Esophagus mucosa (tissue), 1 donor: ENCODE results near the gene ANKRD22. TPM values are rescaled to one million over a fixed set of nuclear protein-coding genes. Genes with fewer than 3 reads are reported as not detected.

Source experiments
- ATAC-seq: fragments of 200-7000 bp; cut with Tn5 transposase; one replicate; pipeline ENCODE4 v1.9.1; 2020
- total RNA-seq: library from RNA; stranded (reverse); gene quantifications from one replicate; pipeline ENCODE4 v1.2.4, GENCODE V29; 2023
- donor health status: DM: yes; HTN: yes; CAD: no.

The ANKRD22 gene
- total RNA-seq, 1 donor from 2014 or later = 32.9 TPM

DNA sequence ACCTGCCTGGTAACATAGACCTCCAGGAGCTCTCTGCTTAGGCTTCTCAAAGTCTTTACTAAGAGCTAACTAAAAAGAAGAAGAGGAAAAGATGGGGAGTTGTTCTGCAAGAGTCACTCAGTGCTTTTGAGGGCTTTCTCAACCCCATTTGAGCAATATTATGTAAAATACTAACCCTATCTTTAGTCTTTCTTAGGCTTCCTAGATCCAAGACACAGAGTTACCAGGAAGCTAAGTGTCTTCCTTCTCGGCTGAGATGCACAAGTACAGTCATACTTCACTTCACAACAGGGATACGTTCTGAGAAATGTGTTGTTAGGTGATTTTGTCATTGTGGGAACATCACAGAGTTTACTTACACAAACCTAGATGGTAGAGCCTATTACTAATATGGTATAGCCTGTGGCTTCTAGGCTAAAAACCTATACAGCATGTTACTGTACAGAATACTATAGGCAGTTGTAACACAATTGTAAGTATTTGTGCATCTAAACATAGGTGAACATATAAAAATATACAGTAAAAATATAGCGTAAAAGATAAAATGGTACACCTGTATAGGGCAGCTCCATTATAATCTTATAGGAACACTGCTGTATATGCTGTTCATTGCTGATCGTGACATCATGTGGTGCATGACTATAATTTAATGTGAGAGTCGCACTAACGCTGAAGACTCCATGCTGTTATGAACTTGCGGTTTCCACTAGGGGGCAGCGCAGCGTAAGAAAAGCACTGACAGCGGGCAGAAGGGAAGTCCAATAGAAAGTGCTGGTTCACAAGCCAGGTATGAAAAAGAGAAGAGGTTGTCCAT lies 16.3 kb downstream of the ANKRD22 start:
- peak; percentile 86 for ATAC-seq

- ATAC-seq = no peak
These were observed 17.9 kb downstream of the ANKRD22 start for GRCh38 chr10:88833723-88834122.

DNA sequence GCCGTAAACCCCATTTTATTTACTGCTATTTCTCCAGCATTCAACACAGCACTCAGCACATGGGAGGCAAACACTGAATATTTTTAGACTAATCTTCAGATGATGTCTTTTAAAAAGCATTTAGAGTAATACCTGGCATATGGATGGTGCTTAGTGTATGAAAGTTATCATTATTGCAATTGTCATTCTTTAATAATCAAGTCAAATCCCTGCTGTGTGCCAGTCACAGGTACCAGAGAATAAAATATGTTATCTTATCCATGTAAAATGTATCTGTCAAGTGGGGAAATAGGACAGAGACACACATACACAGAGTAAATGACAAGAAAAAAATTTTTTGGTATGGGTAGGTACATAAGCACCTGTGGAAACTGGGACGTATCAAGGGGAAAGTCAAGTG lies 18.5 kb downstream of the ANKRD22 start:
- no peak for ATAC-seq

GRCh38 chr10:88832376-88832775 lies 19.3 kb downstream of the ANKRD22 start:
- no peak for ATAC-seq

DNA sequence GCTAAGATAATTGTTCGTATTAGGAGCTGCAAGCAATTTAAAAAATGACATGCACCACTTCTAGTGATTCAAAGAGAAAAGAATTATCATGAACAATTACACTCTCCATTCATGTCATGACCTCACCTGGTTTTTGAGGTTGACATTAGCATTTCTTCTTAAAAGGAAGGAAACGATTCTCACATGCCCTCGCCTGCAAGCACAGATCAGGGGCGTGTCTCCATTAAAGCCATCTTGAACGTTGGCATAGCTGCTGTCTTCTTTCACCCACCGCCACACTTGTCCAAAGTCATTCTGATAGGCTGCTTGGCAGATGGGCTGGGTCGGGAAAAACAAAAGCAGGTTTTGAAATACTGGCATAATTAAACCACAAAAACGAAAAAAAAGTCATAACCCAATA lies 19.9 kb downstream of the ANKRD22 start:
- ATAC-seq = peak; percentile 62

DNA sequence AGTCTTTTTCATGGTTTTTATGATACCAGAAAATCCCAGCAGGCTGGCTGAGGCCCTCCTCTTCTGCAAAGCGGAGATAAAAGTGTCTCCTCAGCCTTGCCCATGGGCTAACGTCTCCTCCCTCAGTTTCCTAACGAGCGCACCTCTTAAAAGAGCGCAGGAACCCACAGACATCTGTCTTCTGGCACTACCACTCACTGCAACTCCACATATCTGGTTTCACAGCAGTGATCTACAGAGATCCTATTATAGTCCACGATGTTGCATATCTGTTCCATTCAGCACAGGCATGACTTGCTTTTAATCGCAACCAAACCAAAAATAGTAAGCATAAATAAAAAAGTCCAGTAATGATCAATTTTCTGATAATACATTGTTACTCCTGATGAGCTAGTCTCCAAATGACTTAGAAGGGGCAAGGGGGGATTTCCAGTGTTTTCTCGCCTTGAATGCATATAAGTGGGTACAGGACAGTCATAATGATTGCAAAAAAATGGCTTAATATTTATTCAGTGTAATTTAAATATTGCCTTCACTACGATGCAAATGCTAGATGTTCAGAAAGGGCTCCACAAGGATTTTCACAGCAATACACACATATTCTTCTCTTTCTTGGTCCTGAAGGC lies 20.9 kb downstream of the ANKRD22 start:
- no peak for ATAC-seq

DNA sequence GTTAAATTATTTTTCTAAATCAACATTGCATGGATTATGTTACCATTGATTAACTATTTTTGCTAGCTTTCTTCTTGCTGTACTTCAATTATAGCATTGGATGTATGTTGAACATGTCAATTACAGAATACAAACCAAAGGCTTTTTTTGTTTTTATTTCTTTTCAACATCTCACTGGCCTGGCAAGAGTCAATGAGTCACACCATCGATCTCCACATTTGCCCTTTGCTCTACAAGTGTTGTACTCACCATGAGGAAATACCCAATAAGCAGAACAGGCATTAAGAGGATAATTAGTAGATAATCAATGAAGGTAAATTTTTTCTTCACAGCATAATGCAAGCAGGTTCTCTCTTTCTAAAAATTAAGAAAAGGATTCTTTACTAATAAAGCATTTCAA lies 23.3 kb downstream of the ANKRD22 start:
- ATAC-seq = no peak

GRCh38 chr10:88827671-88828070 lies 24.0 kb downstream of the ANKRD22 start:
- no peak for ATAC-seq

- ATAC-seq = no peak
These were observed 25.3 kb downstream of the ANKRD22 start for GRCh38 chr10:88826388-88826787.

GRCh38 chr10:88820748-88821401 lies 30.8 kb downstream of the ANKRD22 start:
- peak; percentile 80 for ATAC-seq

- no peak for ATAC-seq
These were observed 32.4 kb downstream of the ANKRD22 start for GRCh38 chr10:88819290-88819689.

DNA sequence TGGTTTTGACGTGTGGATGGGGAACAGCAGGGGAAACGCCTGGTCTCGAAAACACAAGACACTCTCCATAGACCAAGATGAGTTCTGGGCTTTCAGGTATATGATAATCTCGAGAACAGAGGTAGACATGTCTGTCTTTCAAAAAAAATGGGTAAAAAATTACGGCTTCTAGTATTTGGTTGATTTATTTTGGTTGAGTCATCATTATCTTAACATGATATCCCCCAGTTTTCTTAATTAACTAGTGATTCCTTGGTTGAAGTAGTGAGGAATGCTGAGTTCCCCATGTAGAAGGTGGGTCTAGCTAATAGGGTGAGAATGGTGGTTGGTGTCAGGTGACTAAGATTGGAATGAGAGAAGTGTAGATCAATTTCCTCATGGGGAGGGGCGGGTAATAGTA lies 38.4 kb downstream of the ANKRD22 start:
- no peak for ATAC-seq

- peak; percentile 79 for ATAC-seq
These were observed 41.3 kb downstream of the ANKRD22 start for GRCh38 chr10:88810196-88810961.

DNA sequence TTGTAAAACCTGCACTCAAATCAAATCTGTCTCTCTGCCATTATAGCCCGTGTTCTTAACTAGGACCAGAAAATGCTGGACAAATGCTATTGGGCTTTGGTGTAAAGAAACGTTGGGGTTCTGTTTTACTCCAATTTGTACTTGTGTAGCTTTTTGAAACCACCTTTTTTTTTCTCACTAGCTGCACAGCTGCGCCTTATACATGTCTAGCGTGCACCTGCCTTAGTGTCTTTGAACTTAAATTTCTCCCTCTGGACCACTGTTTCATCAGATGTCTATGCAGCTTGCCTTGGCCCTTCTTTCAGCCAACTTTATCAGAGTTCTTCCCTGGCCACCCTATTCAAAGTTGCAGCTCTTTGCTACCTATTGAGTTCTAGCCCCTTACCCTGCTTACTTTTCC lies 42.0 kb downstream of the ANKRD22 start:
- no peak for ATAC-seq

- no peak for ATAC-seq
These were observed 45.7 kb downstream of the ANKRD22 start for GRCh38 chr10:88805924-88806323.

- ATAC-seq = no peak
These were observed 46.3 kb downstream of the ANKRD22 start for GRCh38 chr10:88805361-88805760.

- no peak for ATAC-seq
These were observed 47.4 kb downstream of the ANKRD22 start for GRCh38 chr10:88804083-88804812.

GRCh38 chr10:88803641-88804040 lies 48.0 kb downstream of the ANKRD22 start:
- ATAC-seq = peak; percentile 47

GRCh38 chr10:88802523-88803285 lies 48.9 kb downstream of the ANKRD22 start, which contains the start of gene LIPM:
TSS of gene LIPM (plus strand) at chr10:88802730. CDS start at chr10:88802897, 167 bp downstream.
- ATAC-seq = no peak

DNA sequence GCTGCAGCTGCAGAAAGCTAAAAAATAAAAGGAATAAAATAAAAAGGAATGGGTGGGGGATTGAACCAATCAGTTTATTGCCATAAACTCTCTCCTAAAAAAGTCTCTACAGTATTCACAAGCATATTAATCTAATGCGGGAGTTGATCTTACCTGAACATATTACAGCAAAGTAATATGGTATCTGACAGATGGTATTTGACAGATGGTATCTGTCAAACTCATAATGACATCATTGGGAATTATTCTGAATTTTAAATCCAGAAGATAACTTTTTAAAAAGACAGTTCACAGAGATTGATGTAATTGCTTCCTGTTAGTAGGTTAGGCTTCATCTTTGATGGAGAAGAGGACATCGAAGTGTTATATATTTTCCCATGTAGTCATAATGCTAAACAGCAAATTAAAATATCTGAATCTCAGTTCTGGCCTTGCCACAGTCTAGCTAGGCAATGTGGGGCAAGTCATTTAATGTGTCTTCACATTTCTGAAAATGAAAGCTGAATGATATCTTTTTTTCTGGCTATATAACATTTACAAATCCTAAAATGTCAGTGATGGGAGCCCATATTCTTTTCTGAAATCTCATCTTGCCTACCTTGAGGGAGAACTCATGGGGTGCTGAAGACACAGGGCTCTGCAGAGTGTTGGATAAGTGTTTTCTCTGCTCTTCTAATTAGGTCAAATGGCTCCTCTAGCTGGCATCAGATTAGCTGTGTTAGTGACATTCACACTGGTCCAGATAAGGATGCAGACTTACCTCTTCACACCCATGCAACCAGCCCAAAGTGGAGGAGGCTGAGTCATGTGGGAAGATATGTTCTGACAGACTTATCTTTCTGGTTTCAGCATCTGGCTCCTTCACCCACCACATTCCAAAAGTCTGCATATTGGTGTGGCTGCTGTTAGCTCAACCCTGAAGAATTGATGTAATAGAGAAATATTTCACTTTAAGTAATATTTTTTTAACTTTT lies 51.2 kb downstream of the ANKRD22 start:
- ATAC-seq = no peak
